K562 (cell line): ENCODE results near the gene RHEBL1.

Experiments used
- CTCF ChIP-seq, 3 experiments: IDR thresholded peaks in 2 of 3; conservative IDR thresholded peaks in 1 of 3; 2 replicates each; pipeline ENCODE4 v1.5.1; 2011 to 2012; ENCODE audit warnings: low read length in 3 of 3, mild to moderate bottlenecking in 3 of 3, control low read depth in 2 of 3, improper control_type of control experiment in 1 of 3, inconsistent platforms in 1 of 3, low read depth in 1 of 3, mixed read lengths in 1 of 3, moderate library complexity in 1 of 3; ENCODE audit not compliant: insufficient read depth in 2 of 3
- FOXA1 ChIP-seq: fragments of 450-650 bp; IDR thresholded peaks from 2 replicates; pipeline ENCODE4 v1.6.1; 2016; ENCODE audit warnings: mild to moderate bottlenecking, borderline replicate concordance
- GATAD2B ChIP-seq: fragments of 450-650 bp; IDR thresholded peaks from 2 replicates; pipeline ENCODE4 v1.6.1; 2017; ENCODE audit warnings: mild to moderate bottlenecking, borderline replicate concordance
- MTA1 ChIP-seq: fragments of 450-650 bp; IDR thresholded peaks from 2 replicates; pipeline ENCODE4 v1.6.1; 2017; ENCODE audit warnings: borderline replicate concordance
- PCBP2 ChIP-seq: fragments of 200-400 bp; formaldehyde crosslinking; IDR thresholded peaks from 2 replicates; pipeline ENCODE4 v1.6.1; 2018; ENCODE audit warnings: low read length, low read depth, mild to moderate bottlenecking, moderate library complexity; ENCODE audit not compliant: poor library complexity, severe bottlenecking
- POLR2A ChIP-seq: fragments of 450-650 bp; conservative IDR thresholded peaks from 2 replicates; pipeline ENCODE4 v1.6.1; 2016
- PTRF ChIP-seq: fragments of 450-650 bp; IDR thresholded peaks from 2 replicates; pipeline ENCODE4 v1.6.1; 2016; ENCODE audit warnings: mild to moderate bottlenecking, missing genetic modification characterization, missing compliant biosample characterization
- SP1 ChIP-seq: sonication (generic); formaldehyde crosslinking; IDR thresholded peaks from 2 replicates; pipeline ENCODE4 v1.8.1; 2022; ENCODE audit warnings: mild to moderate bottlenecking, missing genetic modification reagents
- YY1 ChIP-seq, 3 experiments: IDR thresholded peaks; 2 replicates each; pipeline ENCODE4 v1.6.1; 2011; ENCODE audit warnings: low read length in 2 of 3, mild to moderate bottlenecking in 2 of 3, moderate library complexity in 2 of 3, borderline replicate concordance in 1 of 3, control low read depth in 1 of 3, low read depth in 1 of 3; ENCODE audit not compliant: insufficient read depth in 3 of 3, insufficient replicate concordance in 2 of 3, control insufficient read depth in 1 of 3, insufficient read length in 1 of 3; ENCODE audit errors: extremely low read depth in 1 of 3
- ZBTB17 ChIP-seq: fragments of 450-650 bp; formaldehyde crosslinking; IDR thresholded peaks from 2 replicates; pipeline ENCODE4 v1.4.0; 2020; ENCODE audit warnings: mild to moderate bottlenecking
- ZNF143 ChIP-seq: sonication (generic); formaldehyde crosslinking; IDR thresholded peaks from 2 replicates; pipeline ENCODE4 v1.9.0; 2022; ENCODE audit warnings: mild to moderate bottlenecking, missing genetic modification reagents
- ZNF24 ChIP-seq: fragments of 450-650 bp; IDR thresholded peaks from 2 replicates; pipeline ENCODE4 v1.6.1; 2016
- ZNF449 ChIP-seq: fragments of 250-450 bp; sonication (Bioruptor Pico); IDR thresholded peaks from 2 replicates; pipeline ENCODE4 v1.8.0; 2022; ENCODE audit warnings: moderate library complexity, mild to moderate bottlenecking, inconsistent platforms
- ZNF778 ChIP-seq: fragments of 450-650 bp; formaldehyde crosslinking; IDR thresholded peaks from 2 replicates; pipeline ENCODE4 v1.4.0; 2020; ENCODE audit warnings: mild to moderate bottlenecking, moderate library complexity

- TF ChIP-seq ZNF778 (CRISPR knock-in tag) = no peak
- TF ChIP-seq MTA1 = no peak
- no peak for TF ChIP-seq YY1 (IDR thresholded peaks at IDR 0.05; ENCODE audit: borderline replicate concordance in 1 of 3, control insufficient read depth in 1 of 3, extremely low read depth in 1 of 3, insufficient read depth in 3 of 3, insufficient read length in 1 of 3, insufficient replicate concordance in 2 of 3, low read depth in 1 of 3, low read length in 2 of 3)
- TF ChIP-seq ZBTB17 = no peak
- no peak for TF ChIP-seq ZNF24
- TF ChIP-seq CTCF (IDR thresholded peaks at IDR 0.05 in 2 of 3, conservative IDR thresholded peaks at IDR 0.05 in 1 of 3; ENCODE audit: insufficient read depth in 2 of 3, low read depth in 1 of 3, low read length in 3 of 3) = no peak
- no peak for TF ChIP-seq SP1 (CRISPR knock-in tag)
- TF ChIP-seq GATAD2B = no peak
- no peak for TF ChIP-seq PTRF (tag)
- no peak for TF ChIP-seq PCBP2
- no peak for TF ChIP-seq POLR2A
- no peak for TF ChIP-seq ZNF449 (CRISPR knock-in tag)
- TF ChIP-seq ZNF143 (CRISPR knock-in tag) = no peak
- TF ChIP-seq FOXA1 = no peak
Measured at GRCh38 chr12:49059299-49060171, 10.2 kb downstream of the RHEBL1 start.
